Measurements from ENCODE around the gene SLN. TPM values are rescaled to one million over a fixed set of nuclear protein-coding genes. Genes with fewer than 3 reads are reported as not detected.

SLN gene
- total RNA-seq, 1 experiment from 2014 or later: 0.40 TPM

DNA sequence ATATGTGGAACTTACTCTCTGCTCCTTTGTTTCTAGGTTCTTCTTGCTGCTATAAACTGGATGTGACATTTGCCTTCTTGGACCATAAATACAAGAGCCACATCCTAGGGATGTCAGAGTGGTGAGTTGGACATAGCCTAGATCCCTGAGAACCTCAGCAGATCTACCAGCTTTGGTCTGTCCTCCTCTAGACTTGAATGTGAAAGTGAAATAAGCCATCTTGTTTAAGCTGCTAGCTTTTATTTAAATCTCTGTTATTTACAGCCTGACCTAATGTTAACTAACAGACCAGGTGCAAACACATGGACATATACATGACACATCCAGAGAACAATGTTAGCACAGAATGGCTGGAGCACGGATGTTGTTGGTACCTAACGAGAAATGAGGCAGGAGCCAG lies 36.0 kb downstream of the SLN start:
- ChIA-PET CTCF (no interaction called here), POLR2A (ENCODE audit: unreplicated experiment) (no interaction called here)
- Histone ChIP-seq H2AFZ (ENCODE audit: low read length) (no peak overlapping the region), H3K79me2 (ENCODE audit: low read length) (no peaks in the 10 kb centered on the region), H3K4me2 (ENCODE audit: low read length) (no peak overlapping the region), H3K27me3 (ENCODE audit: low read length) (peaks cover 87% of the 10 kb centered on the region), H3F3A (ENCODE audit: low read length, unreplicated experiment) (no peaks in the 10 kb centered on the region), H3K36me3 (ENCODE audit: low read depth, low read length) (no peaks in the 10 kb centered on the region), H3K4me1 (ENCODE audit: insufficient read depth, low read length) (no peaks in the 10 kb centered on the region), H3K9me3 (ENCODE audit: low read length) (no peaks in the 10 kb centered on the region), H3K4me3 (ENCODE audit: low read length) (no peak overlapping the region), H4K20me1 (ENCODE audit: low read length) (no peaks in the 10 kb centered on the region), H3K27ac (ENCODE audit: low read length) (no peak overlapping the region), H3K9ac (ENCODE audit: low read length) (no peak overlapping the region), H3K9me2 (replicated peaks; ENCODE audit: low read length) (no peaks in the 10 kb centered on the region)
- no peak for DNase-seq
- TF ChIP-seq EZH2phosphoT487 (IDR thresholded peaks at IDR 0.05; ENCODE audit: borderline replicate concordance, low read length) (no peak), EZH2 (IDR thresholded peaks at IDR 0.05; ENCODE audit: low read length, unreplicated experiment) (no peak)
- TF ChIP-seq, protein P1, sequence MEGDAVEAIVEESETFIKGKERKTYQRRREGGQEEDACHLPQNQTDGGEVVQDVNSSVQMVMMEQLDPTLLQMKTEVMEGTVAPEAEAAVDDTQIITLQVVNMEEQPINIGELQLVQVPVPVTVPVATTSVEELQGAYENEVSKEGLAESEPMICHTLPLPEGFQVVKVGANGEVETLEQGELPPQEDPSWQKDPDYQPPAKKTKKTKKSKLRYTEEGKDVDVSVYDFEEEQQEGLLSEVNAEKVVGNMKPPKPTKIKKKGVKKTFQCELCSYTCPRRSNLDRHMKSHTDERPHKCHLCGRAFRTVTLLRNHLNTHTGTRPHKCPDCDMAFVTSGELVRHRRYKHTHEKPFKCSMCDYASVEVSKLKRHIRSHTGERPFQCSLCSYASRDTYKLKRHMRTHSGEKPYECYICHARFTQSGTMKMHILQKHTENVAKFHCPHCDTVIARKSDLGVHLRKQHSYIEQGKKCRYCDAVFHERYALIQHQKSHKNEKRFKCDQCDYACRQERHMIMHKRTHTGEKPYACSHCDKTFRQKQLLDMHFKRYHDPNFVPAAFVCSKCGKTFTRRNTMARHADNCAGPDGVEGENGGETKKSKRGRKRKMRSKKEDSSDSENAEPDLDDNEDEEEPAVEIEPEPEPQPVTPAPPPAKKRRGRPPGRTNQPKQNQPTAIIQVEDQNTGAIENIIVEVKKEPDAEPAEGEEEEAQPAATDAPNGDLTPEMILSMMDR (conservative IDR thresholded peaks at IDR 0.05; ENCODE audit: low read depth, low read length): no peak
- 0 out of 2 replicates have a peak, but pooled peaks have one; percentile 18 for ATAC-seq
- no TSS peak for BruUV-seq (replicated peaks)
- intact Hi-C loops (cut with micrococcal nuclease): no loop called here

DNA sequence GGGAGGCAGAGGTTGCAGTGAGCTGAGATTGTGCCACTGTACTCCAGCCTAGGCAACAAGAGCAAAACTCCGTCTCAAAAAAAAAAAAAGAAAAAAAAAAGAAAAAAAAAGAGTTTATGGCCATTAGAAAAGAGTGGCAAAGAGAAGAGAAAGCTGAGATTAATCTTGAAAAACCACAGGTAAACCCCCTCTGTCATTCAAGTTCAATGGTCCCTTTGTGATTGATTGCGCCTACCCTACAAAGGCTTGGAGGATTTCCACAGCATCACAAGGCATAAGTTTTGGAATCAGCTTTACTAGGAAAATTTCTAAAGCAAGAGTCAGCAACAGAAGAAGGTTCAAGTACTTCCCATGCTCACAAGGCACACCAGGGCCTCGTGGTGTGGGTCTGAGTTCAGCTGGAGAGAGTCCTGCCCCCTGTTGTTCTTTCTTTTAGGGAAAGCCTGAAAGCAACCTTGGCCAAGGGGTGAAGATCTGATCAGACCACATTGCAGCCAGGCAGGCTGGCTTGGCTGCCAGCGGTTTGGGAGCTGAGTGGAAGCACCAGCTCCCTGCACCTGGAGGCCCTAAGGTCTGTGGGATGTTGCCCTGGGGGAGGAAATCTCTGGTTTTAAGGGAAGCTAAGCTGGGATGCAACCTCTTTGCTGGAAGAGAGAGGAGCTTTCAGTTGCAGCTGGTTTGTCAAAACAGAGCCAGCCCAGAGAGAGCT lies 41.8 kb downstream of the SLN start:
- Histone ChIP-seq H3K4me1 (ENCODE audit: insufficient read depth, low read length) (no peaks in the 10 kb centered on the region), H3K79me2 (ENCODE audit: low read length) (no peaks in the 10 kb centered on the region), H3K36me3 (ENCODE audit: low read depth, low read length) (no peaks in the 10 kb centered on the region), H2AFZ (ENCODE audit: low read length) (no peak overlapping the region), H3K9me2 (replicated peaks; ENCODE audit: low read length) (no peaks in the 10 kb centered on the region), H3K9ac (ENCODE audit: low read length) (no peak overlapping the region), H3K4me2 (ENCODE audit: low read length) (no peak overlapping the region), H3K27ac (ENCODE audit: low read length) (no peak overlapping the region), H4K20me1 (ENCODE audit: low read length) (no peaks in the 10 kb centered on the region), H3K4me3 (ENCODE audit: low read length) (no peak overlapping the region), H3K27me3 (ENCODE audit: low read length) (peaks cover 94% of the 10 kb centered on the region), H3K9me3 (ENCODE audit: low read length) (no peaks in the 10 kb centered on the region), H3F3A (ENCODE audit: low read length, unreplicated experiment) (no peaks in the 10 kb centered on the region)
- no peak for DNase-seq
- no peak for ATAC-seq
- ChIA-PET POLR2A (ENCODE audit: unreplicated experiment) (no interaction called here), CTCF (interaction anchor here (0.7 kb wide), 1 partner anchor 94 kb away, joined by 3 read pairs; no protein-coding TSS in a partner anchor)
- intact Hi-C loops (cut with micrococcal nuclease): no loop called here
- no TSS peak for BruUV-seq (replicated peaks)
- no peak for TF ChIP-seq EZH2 (IDR thresholded peaks at IDR 0.05; ENCODE audit: low read length, unreplicated experiment)
- TF ChIP-seq, protein P1 (conservative IDR thresholded peaks at IDR 0.05; ENCODE audit: low read depth, low read length): no peak
- TF ChIP-seq EZH2phosphoT487 (IDR thresholded peaks at IDR 0.05; ENCODE audit: borderline replicate concordance, low read length): no peak

DNA sequence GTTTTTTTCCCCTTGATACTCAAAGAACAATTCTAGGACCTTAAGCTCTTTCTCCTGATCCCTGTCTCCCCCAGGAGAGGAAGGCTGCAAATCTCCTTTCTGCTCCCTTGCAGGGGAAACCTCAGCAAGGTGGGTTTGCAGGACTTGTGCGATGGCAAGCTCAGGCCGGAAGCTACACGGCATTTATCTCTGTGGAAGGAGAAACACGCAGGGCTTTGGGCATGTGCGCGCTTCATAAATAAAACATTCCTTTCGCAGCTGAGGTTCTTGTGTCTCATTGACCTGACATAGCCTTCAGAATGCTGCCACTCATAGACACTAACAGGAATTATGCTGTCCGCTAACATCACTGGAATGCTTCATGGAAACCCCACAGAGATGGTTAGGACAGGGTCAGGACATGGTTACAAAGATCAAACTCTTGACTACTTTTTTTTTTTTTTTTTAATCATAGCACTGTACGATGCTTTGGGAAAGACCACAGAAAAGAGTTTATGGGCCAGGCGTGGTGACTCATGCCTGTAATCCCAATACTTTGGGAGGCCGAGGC lies 42.6 kb downstream of the SLN start:
- intact Hi-C loops (cut with micrococcal nuclease): no loop called here
- ChIA-PET CTCF (no interaction called here), POLR2A (ENCODE audit: unreplicated experiment) (no interaction called here)

More for the DNA sequence above, 42.6 kb downstream of the SLN start:
- Histone ChIP-seq H3K27ac (ENCODE audit: low read length) (no peak overlapping the region), H3K36me3 (ENCODE audit: low read depth, low read length) (no peaks in the 10 kb centered on the region), H4K20me1 (ENCODE audit: low read length) (no peaks in the 10 kb centered on the region), H3K79me2 (ENCODE audit: low read length) (no peaks in the 10 kb centered on the region), H3F3A (ENCODE audit: low read length, unreplicated experiment) (no peaks in the 10 kb centered on the region), H3K4me1 (ENCODE audit: insufficient read depth, low read length) (no peaks in the 10 kb centered on the region), H3K4me3 (ENCODE audit: low read length) (no peak overlapping the region), H3K27me3 (ENCODE audit: low read length) (peaks cover 94% of the 10 kb centered on the region), H3K9me2 (replicated peaks; ENCODE audit: low read length) (no peaks in the 10 kb centered on the region), H3K9ac (ENCODE audit: low read length) (no peak overlapping the region), H2AFZ (ENCODE audit: low read length) (no peak overlapping the region), H3K4me2 (ENCODE audit: low read length) (no peak overlapping the region), H3K9me3 (ENCODE audit: low read length) (no peaks in the 10 kb centered on the region)
- no peak for DNase-seq
- TF ChIP-seq, protein P1 (conservative IDR thresholded peaks at IDR 0.05; ENCODE audit: low read depth, low read length): no peak
- no peak for TF ChIP-seq EZH2 (IDR thresholded peaks at IDR 0.05; ENCODE audit: low read length, unreplicated experiment)
- TF ChIP-seq EZH2phosphoT487 (IDR thresholded peaks at IDR 0.05; ENCODE audit: borderline replicate concordance, low read length): no peak
- no peak for ATAC-seq
- BruUV-seq (replicated peaks): no TSS peak
